ENCODE results near the gene NAA50.

DNA sequence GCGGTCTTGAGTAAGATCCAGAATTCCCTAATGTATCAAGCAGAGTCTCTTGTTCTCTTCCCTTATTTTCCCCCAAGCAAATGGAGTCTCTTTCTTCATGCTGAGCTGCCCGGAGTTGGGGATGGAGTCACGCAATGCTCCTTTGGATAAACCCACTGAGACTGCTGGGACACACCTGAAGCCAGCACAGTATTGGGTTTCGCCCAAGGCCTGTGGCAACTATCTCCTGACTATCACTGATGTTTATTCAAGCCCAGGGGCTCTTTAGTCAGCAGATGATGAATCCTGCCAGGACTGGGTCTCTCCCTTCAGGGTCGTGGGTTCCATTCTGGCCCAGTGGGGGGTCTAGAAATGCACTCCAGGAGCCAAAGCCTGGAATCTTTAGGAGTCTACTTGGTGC is 60.9 kb downstream of the NAA50 start:
- TF ChIP-seq, protein P1, sequence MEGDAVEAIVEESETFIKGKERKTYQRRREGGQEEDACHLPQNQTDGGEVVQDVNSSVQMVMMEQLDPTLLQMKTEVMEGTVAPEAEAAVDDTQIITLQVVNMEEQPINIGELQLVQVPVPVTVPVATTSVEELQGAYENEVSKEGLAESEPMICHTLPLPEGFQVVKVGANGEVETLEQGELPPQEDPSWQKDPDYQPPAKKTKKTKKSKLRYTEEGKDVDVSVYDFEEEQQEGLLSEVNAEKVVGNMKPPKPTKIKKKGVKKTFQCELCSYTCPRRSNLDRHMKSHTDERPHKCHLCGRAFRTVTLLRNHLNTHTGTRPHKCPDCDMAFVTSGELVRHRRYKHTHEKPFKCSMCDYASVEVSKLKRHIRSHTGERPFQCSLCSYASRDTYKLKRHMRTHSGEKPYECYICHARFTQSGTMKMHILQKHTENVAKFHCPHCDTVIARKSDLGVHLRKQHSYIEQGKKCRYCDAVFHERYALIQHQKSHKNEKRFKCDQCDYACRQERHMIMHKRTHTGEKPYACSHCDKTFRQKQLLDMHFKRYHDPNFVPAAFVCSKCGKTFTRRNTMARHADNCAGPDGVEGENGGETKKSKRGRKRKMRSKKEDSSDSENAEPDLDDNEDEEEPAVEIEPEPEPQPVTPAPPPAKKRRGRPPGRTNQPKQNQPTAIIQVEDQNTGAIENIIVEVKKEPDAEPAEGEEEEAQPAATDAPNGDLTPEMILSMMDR (IDR thresholded peaks at IDR 0.05): no peak
- no peak for TF ChIP-seq EZH2 (IDR thresholded peaks at IDR 0.05; ENCODE audit: borderline replicate concordance, insufficient read depth, low read depth, low read length, poor library complexity, severe bottlenecking)
